ENCODE measurements around the gene CLTRN.

GRCh38 chrX:15594371-15594770 is 70.2 kb downstream of the CLTRN start:
- TF ChIP-seq GABPA (IDR thresholded peaks at IDR 0.05; ENCODE audit: low read depth) (no peak), CTCF (IDR thresholded peaks at IDR 0.05) (no peak)
